GM12892 (cell line): ENCODE data around the gene JAKMIP1.

Source experiments
- POLR2A ChIP-seq: IDR thresholded peaks from 2 replicates; pipeline ENCODE4 v1.6.1; 2011; ENCODE audit warnings: low read depth, low read length, control low read depth
- POLR2AphosphoS5 ChIP-seq: IDR thresholded peaks from 2 replicates; pipeline ENCODE4 v1.6.1; 2011; ENCODE audit warnings: low read depth, low read length, control low read depth
- TAF1 ChIP-seq: IDR thresholded peaks from 2 replicates; pipeline ENCODE4 v1.6.1; 2011; ENCODE audit warnings: low read depth, mild to moderate bottlenecking, control low read depth, low read length, borderline replicate concordance

- no peak for TF ChIP-seq POLR2A
- no peak for TF ChIP-seq POLR2AphosphoS5
- TF ChIP-seq TAF1 = no peak
These were observed 85.0 kb downstream of the JAKMIP1 start for GRCh38 chr4:6115342-6115741.
